ENCODE data around the gene KRTAP5-10.
"Not testable (repeated sequence)": the region's sequence is repeated elsewhere in the genome, so short reads cannot be mapped to it uniquely, and the experiment has no call there.

The KRTAP5-10 gene

DNA sequence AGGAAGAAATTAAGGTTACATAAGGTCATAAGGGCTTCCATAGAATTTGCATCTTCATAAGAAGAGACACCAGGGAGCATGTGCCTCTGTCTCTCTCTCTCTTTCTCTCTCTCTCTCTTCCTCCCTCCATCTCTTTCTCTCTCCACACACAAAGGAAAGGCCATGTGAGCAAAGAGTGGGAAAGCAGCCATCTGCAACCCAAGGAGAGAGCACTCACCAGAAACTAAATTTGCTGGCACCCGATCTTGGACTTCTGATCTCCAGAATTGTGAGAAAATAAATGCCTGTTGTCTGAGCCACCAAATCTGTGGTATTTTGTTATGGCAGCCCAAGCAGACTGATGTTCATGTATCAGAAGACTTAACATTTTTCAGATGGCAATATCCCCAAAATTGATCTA is 6.4 kb upstream of the KRTAP5-10 start:
- TF ChIP-seq POLR2A (IDR thresholded peaks at IDR 0.05; ENCODE audit: extremely low read depth, insufficient read length) = no peak
- no peak for TF ChIP-seq MYC (IDR thresholded peaks at IDR 0.05; ENCODE audit: low read depth, low read length)
- TF ChIP-seq, protein P1, sequence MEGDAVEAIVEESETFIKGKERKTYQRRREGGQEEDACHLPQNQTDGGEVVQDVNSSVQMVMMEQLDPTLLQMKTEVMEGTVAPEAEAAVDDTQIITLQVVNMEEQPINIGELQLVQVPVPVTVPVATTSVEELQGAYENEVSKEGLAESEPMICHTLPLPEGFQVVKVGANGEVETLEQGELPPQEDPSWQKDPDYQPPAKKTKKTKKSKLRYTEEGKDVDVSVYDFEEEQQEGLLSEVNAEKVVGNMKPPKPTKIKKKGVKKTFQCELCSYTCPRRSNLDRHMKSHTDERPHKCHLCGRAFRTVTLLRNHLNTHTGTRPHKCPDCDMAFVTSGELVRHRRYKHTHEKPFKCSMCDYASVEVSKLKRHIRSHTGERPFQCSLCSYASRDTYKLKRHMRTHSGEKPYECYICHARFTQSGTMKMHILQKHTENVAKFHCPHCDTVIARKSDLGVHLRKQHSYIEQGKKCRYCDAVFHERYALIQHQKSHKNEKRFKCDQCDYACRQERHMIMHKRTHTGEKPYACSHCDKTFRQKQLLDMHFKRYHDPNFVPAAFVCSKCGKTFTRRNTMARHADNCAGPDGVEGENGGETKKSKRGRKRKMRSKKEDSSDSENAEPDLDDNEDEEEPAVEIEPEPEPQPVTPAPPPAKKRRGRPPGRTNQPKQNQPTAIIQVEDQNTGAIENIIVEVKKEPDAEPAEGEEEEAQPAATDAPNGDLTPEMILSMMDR (IDR thresholded peaks at IDR 0.05; ENCODE audit: low read depth, low read length) = no peak
- DNase-seq (ENCODE audit: low read depth) = no peak
- H3K4me3 ChIP-seq (ENCODE audit: low read depth, low read length) = no peak overlapping the region

DNA sequence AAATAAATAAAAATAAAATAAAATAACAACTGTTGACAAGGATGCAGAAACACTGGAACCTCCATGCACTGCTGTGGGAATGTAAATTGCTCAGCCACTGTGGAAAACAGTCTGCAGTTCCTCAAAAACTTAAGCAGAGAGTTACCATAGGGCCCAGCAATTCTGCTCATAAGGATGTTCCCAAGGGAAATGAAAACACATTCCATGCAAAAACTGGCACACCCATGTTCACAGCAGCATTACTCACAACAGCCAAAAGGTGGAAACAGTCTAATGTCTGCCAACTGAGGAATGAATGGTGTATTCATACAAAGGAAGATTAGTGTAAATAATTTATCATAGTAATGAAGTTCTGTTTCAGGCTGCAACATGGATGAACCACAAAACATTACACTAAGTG is 3.2 kb upstream of the KRTAP5-10 start:
- DNase-seq (ENCODE audit: low read depth) = no peak
- no peak for TF ChIP-seq POLR2A (IDR thresholded peaks at IDR 0.05; ENCODE audit: extremely low read depth, insufficient read length)
- H3K4me3 ChIP-seq (ENCODE audit: low read depth, low read length) = no peak overlapping the region

DNA sequence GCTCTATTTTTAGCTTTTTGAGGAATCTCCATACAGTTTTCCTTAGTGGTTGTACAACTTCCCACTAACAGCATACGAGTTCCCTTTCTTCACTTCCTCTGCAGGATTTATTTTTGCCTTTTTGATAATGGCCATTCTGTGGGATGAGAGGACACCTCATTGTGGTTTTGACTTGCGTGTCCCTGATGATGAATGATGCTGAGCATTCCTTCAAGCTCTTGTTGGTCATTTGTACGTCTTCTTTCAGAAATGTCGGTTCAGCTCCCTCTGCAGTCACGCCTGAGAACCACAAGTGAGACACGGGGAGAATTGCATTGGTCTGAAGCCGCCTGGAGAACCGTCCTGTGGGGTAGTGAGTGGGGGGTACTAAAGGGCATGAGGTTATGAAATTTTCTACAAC is 2.0 kb upstream of the KRTAP5-10 start:
- peak; percentile 68 for DNase-seq (ENCODE audit: low read depth)
- H3K4me3 ChIP-seq (ENCODE audit: low read depth, low read length) = no peak overlapping the region
- TF ChIP-seq, protein P1 (IDR thresholded peaks at IDR 0.05; ENCODE audit: low read depth, low read length) = peak; percentile 59
- no peak for TF ChIP-seq POLR2A (IDR thresholded peaks at IDR 0.05; ENCODE audit: extremely low read depth, insufficient read length)

DNA sequence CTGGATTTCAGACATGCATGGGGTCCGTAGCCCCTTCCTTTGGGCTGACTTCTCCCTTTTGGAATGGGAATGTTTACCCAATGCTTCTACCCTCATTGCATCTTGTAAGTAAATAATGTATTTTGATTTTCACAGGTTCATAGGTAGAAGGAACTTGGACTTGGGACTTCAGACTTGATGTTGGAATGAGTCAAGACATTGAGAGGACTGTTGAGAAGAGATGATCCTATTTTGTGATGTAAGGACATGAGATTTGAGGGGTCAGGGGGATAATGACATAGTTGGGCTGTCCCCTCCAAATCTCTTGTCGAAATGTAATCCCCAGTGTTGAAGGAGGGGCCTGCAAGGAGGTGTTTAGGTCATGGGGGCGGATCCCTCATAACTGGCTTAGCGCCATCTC is 933 bp upstream of the KRTAP5-10 start:
- DNase-seq (ENCODE audit: low read depth) = no peak
- TF ChIP-seq, protein P2, sequence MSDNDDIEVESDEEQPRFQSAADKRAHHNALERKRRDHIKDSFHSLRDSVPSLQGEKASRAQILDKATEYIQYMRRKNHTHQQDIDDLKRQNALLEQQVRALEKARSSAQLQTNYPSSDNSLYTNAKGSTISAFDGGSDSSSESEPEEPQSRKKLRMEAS (IDR thresholded peaks at IDR 0.05; ENCODE audit: low read depth, low read length) = no peak
- TF ChIP-seq MYC (IDR thresholded peaks at IDR 0.05; ENCODE audit: low read depth, low read length) (no peak), POLR2A (IDR thresholded peaks at IDR 0.05; ENCODE audit: extremely low read depth, insufficient read length) (no peak)
- TF ChIP-seq, protein P1 (IDR thresholded peaks at IDR 0.05; ENCODE audit: low read depth, low read length) = no peak
- no peak overlapping the region for H3K4me3 ChIP-seq (ENCODE audit: low read depth, low read length)

DNA sequence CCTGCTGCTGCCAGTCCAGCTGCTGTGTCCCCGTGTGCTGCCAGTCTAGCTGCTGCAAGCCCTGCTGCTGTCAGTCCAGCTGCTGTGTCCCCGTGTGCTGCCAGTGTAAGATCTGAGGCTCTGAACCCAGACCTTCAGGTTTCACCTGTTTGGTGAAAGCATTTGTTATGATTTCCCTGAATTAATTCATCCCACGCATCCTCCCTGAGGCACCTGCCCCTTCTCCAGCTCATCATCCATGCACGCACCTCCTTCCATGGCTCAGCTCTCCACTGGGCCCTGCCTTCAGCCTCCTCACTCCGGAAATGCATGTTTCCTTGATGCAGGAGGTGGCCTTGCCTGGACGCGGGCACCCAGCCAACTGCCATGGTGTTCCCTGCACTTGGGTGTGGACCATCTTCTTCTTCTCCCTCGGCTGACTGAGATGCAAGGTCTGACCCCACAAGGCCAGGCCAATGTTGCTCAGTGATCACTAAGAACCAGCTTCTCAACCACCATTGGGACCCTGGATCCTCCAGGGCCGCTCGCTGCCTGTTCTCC is 788 bp downstream of the KRTAP5-10 start:
- no peak overlapping the region for H3K4me3 ChIP-seq (ENCODE audit: low read depth, low read length)
- TF ChIP-seq POLR2A (IDR thresholded peaks at IDR 0.05; ENCODE audit: extremely low read depth, insufficient read length) = no peak
- TF ChIP-seq, protein P2 (IDR thresholded peaks at IDR 0.05; ENCODE audit: low read depth, low read length) = no peak
- no peak for DNase-seq (ENCODE audit: low read depth)

DNA sequence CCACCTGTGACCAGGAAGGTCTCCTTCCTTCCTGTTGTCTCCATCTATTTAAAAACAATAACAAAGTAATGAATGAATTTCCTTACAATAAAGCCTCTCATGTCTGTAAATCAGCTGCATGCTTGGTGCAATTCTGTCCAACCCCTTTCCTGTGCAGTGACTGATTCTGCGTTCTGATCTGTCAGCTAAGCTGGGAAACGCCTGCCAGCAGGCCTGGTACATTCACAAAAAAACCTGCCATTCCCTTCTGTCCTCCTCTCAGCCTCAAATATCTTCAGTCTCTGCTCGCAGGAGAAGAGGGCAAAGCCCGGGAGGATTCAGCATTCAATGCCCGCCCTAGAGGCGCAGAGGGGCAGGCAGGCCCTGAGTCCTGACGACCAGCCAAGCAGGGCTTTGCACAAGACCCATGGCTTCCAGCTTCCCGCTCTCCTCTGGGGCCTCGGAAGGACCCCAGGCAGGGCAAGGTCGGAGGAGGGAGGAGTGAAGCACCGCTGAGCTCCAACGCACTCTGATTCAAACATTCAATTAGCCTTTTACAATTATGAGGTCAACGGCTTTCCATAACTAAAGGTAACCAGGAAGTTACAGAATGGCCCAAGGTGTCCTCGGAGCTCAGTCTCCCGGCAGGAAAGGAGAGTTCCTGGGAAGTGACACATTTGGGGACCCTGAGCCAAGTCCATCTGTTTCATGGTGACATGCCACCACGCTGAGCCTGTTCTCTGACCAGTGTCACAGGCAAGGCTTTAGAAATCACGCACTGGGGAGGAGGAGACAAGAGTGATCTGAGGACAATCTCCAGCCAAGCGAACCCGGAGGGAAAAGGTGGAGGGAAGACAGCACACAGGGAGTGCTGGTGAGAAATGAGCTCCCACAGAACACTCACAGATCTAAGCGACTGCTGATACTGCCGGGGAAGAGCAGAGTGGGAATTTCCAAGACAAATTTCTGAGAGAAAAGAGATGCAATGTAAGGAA is 1.6 kb downstream of the KRTAP5-10 start:
- not testable (repeated sequence) for DNase-seq (ENCODE audit: low read depth); H3K4me3 ChIP-seq (ENCODE audit: low read depth, low read length)

DNA sequence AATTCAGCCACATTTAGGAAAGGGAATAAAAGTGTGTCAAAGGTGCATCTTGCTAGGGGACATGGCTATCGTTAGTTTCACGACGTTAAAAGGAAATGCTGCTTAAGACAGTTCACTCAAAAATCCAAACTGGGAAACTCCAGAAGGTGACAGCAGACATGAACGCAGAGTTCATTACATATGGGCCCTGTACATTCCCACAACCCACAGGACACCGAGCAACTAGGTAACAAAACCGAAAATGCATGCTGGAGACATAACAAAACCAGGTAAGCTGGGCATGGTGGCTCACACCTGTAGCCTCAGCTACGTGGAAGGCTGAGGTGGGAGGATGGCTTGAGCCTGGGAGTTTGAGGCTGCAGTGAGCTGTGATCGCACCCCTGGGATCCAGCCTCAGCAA is 2.3 kb downstream of the KRTAP5-10 start:
- not testable (repeated sequence) for DNase-seq (ENCODE audit: low read depth); H3K4me3 ChIP-seq (ENCODE audit: low read depth, low read length)

DNA sequence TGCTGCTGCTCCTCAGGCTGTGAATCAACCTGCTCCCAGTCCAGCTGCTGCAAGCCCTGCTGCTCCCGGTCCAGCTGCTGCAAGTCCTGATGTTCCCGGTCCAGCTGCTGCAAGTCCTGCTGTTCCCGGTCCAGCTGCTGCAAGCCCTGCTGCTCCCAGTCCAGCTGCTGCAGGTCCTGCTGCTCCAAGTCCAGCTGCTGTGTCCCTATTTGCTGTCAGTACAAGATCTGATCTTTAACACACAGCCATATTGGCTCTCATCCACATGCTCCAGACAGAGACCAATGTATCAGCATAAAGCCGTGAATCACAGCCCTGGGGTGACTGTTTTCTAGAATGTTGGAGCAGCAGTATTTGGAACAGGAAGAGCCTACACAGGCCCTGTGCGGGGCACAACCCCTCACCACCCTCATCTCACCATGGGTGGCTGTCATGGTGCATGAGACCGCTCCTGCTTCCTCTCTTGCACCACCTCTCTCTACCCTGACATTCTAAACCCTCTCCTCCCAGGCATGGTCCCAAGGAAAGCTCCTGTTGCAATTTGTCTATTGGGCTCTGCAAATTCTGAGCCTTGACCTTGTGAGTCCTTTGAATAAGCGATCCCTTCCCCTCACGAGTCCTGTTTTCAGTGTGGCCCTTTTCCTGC is 3.5 kb downstream of the KRTAP5-10 start:
- H3K4me3 ChIP-seq (ENCODE audit: low read depth, low read length) = no peak overlapping the region
- TF ChIP-seq, protein P2 (IDR thresholded peaks at IDR 0.05; ENCODE audit: low read depth, low read length) = no peak
- TF ChIP-seq MYC (IDR thresholded peaks at IDR 0.05; ENCODE audit: low read depth, low read length) (no peak), POLR2A (IDR thresholded peaks at IDR 0.05; ENCODE audit: extremely low read depth, insufficient read length) (no peak)
- TF ChIP-seq, protein P1 (IDR thresholded peaks at IDR 0.05; ENCODE audit: low read depth, low read length) = no peak
- no peak for DNase-seq (ENCODE audit: low read depth)

DNA sequence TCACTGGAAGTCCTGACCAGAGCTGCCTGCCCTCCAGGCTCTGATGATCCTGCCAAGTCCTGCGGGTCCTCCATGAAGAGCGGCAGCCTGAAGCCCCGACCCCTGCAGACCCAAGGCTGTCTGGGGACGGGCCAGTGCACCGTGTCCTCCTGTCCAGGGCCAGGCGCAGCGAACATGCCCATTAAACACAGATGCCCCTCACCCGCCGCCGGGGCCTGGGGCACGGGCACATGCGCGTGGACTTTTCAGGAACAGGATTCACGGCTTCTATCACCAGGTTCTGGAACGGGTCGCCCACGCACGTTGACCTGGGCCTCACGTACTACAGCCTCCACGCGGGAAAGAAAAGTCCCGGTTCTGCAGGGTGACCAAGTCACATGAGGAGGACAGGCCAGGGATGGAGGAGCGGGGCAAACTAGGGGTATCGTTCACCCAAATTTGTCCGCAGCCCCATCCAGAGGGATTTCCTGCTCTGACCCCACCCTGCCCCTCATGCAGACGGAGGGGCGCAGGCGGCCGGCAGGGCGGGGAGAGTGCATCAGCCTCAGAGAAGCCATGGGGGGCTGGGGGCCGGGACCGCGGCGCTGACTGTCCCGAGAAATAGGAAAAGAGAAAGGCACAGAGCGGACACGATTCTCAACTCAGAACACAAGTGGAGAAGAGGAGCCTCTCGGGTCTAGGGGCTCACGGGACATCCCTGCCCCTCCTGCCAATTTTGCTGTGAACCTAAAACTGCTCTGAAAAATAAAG is 5.9 kb downstream of the KRTAP5-10 start:
- not testable (repeated sequence) for DNase-seq (ENCODE audit: low read depth); H3K4me3 ChIP-seq (ENCODE audit: low read depth, low read length)

All from NB4 (cell line).